CD4-positive, alpha-beta T cell (primary cell): ENCODE results near the gene TTLL8. TPM values are rescaled to one million over a fixed set of nuclear protein-coding genes. Genes with fewer than 3 reads are reported as not detected.

ENCODE experiments used
- ATAC-seq: fragments of 200-7000 bp; cut with Tn5 transposase; one replicate; pipeline ENCODE4 v1.10.0; 2022; ENCODE audit warnings: mild to moderate bottlenecking; ENCODE audit not compliant: poor library complexity
- CTCF ChIA-PET: fragments of 350-600 bp; sonication (Branson Sonifier 250); formaldehyde crosslinking; loops from one replicate; lab custom pipeline; 2021; ENCODE audit warnings: antibody characterized with exemption, inconsistent platforms; lab: Charles Lee
- POLR2A ChIA-PET: fragments of 350-600 bp; sonication (Branson Sonifier 250); formaldehyde crosslinking; loops from one replicate; lab custom pipeline; 2021; ENCODE audit warnings: antibody characterized with exemption, inconsistent platforms; lab: Charles Lee
- DNase-seq, 14 experiments: peaks; one replicate each; pipeline ENCODE4 v3.0.0-alpha.2; 2013 to 2020; ENCODE audit warnings: mixed read lengths in 2 of 14
- H3K27ac ChIP-seq, 2 donors: one replicate each; pipeline versions ENCODE4 v1.5.1 to v1.7.0; 2013; ENCODE audit warnings: low read length in 2 of 2, low read depth in 1 of 2, mild to moderate bottlenecking in 1 of 2
- H3K27me3 ChIP-seq, 2 experiments: 1 replicate in 1 of 2; 2 replicates in 1 of 2; pipeline versions ENCODE4 v1.6.1 to v1.7.0; 2013; ENCODE audit warnings: low read length in 2 of 2, control low read depth in 1 of 2, mild to moderate bottlenecking in 1 of 2, moderate library complexity in 1 of 2; ENCODE audit not compliant: insufficient read depth in 2 of 2, control insufficient read depth in 1 of 2
- H3K36me3 ChIP-seq: one replicate; pipeline ENCODE4 v1.6.1; 2013; ENCODE audit warnings: low read length, control low read depth; ENCODE audit not compliant: insufficient read depth
- H3K4me1 ChIP-seq: one replicate; pipeline ENCODE4 v1.6.1; 2013; ENCODE audit warnings: low read length, control low read depth; ENCODE audit not compliant: insufficient read depth
- H3K4me3 ChIP-seq: one replicate; pipeline ENCODE4 v1.5.1; 2013; ENCODE audit warnings: mild to moderate bottlenecking, low read length, moderate library complexity
- H3K9me3 ChIP-seq, 2 experiments: 1 replicate in 1 of 2; 2 replicates in 1 of 2; pipeline versions ENCODE4 v1.6.1 to v1.7.0; 2013; ENCODE audit warnings: low read length in 2 of 2, mild to moderate bottlenecking in 2 of 2, control low read depth in 1 of 2, moderate library complexity in 1 of 2; ENCODE audit not compliant: control insufficient read depth in 1 of 2, insufficient read depth in 1 of 2
- H3K27ac Mint-ChIP-seq: one replicate; pipeline ENCODE4 v1.8.0; 2020; ENCODE audit warnings: mixed read lengths
- H3K27me3 Mint-ChIP-seq: one replicate; pipeline ENCODE4 v1.8.0; 2021; ENCODE audit warnings: mixed read lengths
- H3K36me3 Mint-ChIP-seq: one replicate; pipeline ENCODE4 v1.8.0; 2021; ENCODE audit warnings: low read depth, mixed read lengths
- H3K4me1 Mint-ChIP-seq: one replicate; pipeline ENCODE4 v1.8.0; 2021; ENCODE audit warnings: low read depth, mixed read lengths
- H3K4me3 Mint-ChIP-seq: one replicate; pipeline ENCODE4 v1.8.0; 2020; ENCODE audit warnings: mild to moderate bottlenecking, mixed read lengths
- H3K9me3 Mint-ChIP-seq: one replicate; pipeline ENCODE4 v1.8.0; 2020; ENCODE audit warnings: mixed read lengths
- CTCF ChIP-seq: fragments of 200-600 bp; IDR thresholded peaks from one replicate; pipeline ENCODE4 v1.8.0; 2022; ENCODE audit warnings: antibody characterized with exemption, mild to moderate bottlenecking
- intact Hi-C, 2 experiments: fragments of 100-400 bp; cut with DNase I in 1 of 2; cut with micrococcal nuclease in 1 of 2; formaldehyde crosslinking; loops; one replicate each; pipeline versions ENCODE4 v1.15.1 to v1.9.0; 2023 to 2025; cut with DNase I, micrococcal nuclease
- total RNA-seq, 174 experiments: library from RNA in 2 of 174; stranded (reverse) in 2 of 174; gene quantifications; one replicate each; pipeline ENCODE4 v1.2.3 and lab custom pipeline; 2021 to 2026

Gene TTLL8
- total RNA-seq, 2 experiments from 2014 or later, result not detected

GRCh38 chr22:49973018-49973961, 84.8 kb downstream of the TTLL8 start:
- DNase-seq, result peak in 3 of 14 experiments; percentile 1 to 44 (median 31)

GRCh38 chr22:49972163-49973017, 85.7 kb downstream of the TTLL8 start:
- no peak for TF ChIP-seq CTCF
- DNase-seq (peak in 5 of 14 experiments; percentile 1 to 44 (median 5)), ATAC-seq (no peak)
- Mint-ChIP-seq H3K36me3 (peaks cover 7% of the 10 kb centered on the region), H3K27me3 (no peaks in the 10 kb centered on the region), H3K27ac (no peak overlapping the region), H3K9me3 (no peaks in the 10 kb centered on the region), H3K4me1 (peaks cover 35% of the 10 kb centered on the region), H3K4me3 (no peak overlapping the region)
- intact Hi-C loops, result no loop called here
- Histone ChIP-seq H3K36me3 (no peaks in the 10 kb centered on the region), H3K9me3 (no peaks in the 10 kb centered on the region), H3K27me3 (no peaks in the 10 kb centered on the region), H3K4me3 (no peak overlapping the region), H3K27ac (no peak overlapping the region), H3K4me1 (peaks cover 62% of the 10 kb centered on the region)
- CTCF ChIA-PET, result interaction anchor here (1.7 kb wide), 1 partner anchor 41 kb away, joined by 6 read pairs; no protein-coding TSS in a partner anchor
- POLR2A ChIA-PET, result interaction anchor here (2.0 to 2.7 kb wide), 2 partner anchors 10 to 36 kb away, joined by 12 to 19 read pairs; no protein-coding TSS in a partner anchor

More at GRCh38 chr22:49973018-49973961, 84.8 kb downstream of the TTLL8 start:
- Histone ChIP-seq H3K27me3 (no peaks in the 10 kb centered on the region), H3K9me3 (no peaks in the 10 kb centered on the region), H3K4me3 (no peak overlapping the region), H3K27ac (no peak overlapping the region), H3K4me1 (peaks cover 55% of the 10 kb centered on the region), H3K36me3 (no peaks in the 10 kb centered on the region)
- ChIA-PET CTCF (no interaction called here), POLR2A (no interaction called here)
- Mint-ChIP-seq H3K27ac (no peak overlapping the region), H3K9me3 (no peaks in the 10 kb centered on the region), H3K27me3 (no peaks in the 10 kb centered on the region), H3K36me3 (peaks cover 6% of the 10 kb centered on the region), H3K4me1 (peaks cover 28% of the 10 kb centered on the region), H3K4me3 (no peak overlapping the region)
- no peak for ATAC-seq
- intact Hi-C loops, result no loop called here
- TF ChIP-seq CTCF, result no peak
